Cardiac septum (tissue), 1 donor: Measurements from ENCODE around the gene NEDD4L. TPM values are rescaled to one million over a fixed set of nuclear protein-coding genes. Genes with fewer than 3 reads are reported as not detected.

Source experiments
- DNase-seq: peaks from one replicate; pipeline ENCODE4 v3.0.0-alpha.2; 2020; ENCODE audit warnings: low spot score
- intact Hi-C: fragments of 100-400 bp; cut with DNase I; formaldehyde crosslinking; loops from one replicate; pipeline ENCODE4 v1.14.0; 2022
- total RNA-seq: library from RNA; stranded (reverse); fragmentation: NEBNext Ultra II Directional; extraction: Animal tissue kit (Norgen Biotek cat#: 25700); gene quantifications from one replicate; pipeline ENCODE4 v1.2.1, GENCODE V29; 2021
- donor health status: DM: no; HTN: no; CAD: no.

Gene NEDD4L
- total RNA-seq, 1 donor from 2014 or later, result 49.3 TPM

GRCh38 chr18:58025733-58026132, 18.3 kb upstream of the NEDD4L start:
- intact Hi-C loops, result no loop called here
- no peak for DNase-seq

GRCh38 chr18:58026395-58026794, 17.6 kb upstream of the NEDD4L start:
- intact Hi-C loops, result no loop called here

GRCh38 chr18:58026857-58027256, 17.2 kb upstream of the NEDD4L start:
- intact Hi-C loops, result no loop called here
- no peak for DNase-seq

More at GRCh38 chr18:58026395-58026794, 17.6 kb upstream of the NEDD4L start:
- no peak for DNase-seq

GRCh38 chr18:58027341-58027740, 16.7 kb upstream of the NEDD4L start:
- intact Hi-C loops, result no loop called here
- DNase-seq, result no peak

- intact Hi-C loops, result no loop called here
- no peak for DNase-seq
Measured at GRCh38 chr18:58028109-58028784, 15.8 kb upstream of the NEDD4L start.

- intact Hi-C loops, result no loop called here
- no peak for DNase-seq
Measured at GRCh38 chr18:58032233-58032632, 11.8 kb upstream of the NEDD4L start.

GRCh38 chr18:58033216-58033615, 10.8 kb upstream of the NEDD4L start:
- intact Hi-C loops, result no loop called here
- DNase-seq, result no peak

GRCh38 chr18:58034370-58034769, 9.7 kb upstream of the NEDD4L start:
- intact Hi-C loops, result no loop called here

GRCh38 chr18:58037163-58037562, 6.9 kb upstream of the NEDD4L start:
- DNase-seq, result no peak
- intact Hi-C loops, result no loop called here

More at GRCh38 chr18:58034370-58034769, 9.7 kb upstream of the NEDD4L start:
- DNase-seq, result no peak

GRCh38 chr18:58038063-58038462, 6.0 kb upstream of the NEDD4L start:
- intact Hi-C loops, result no loop called here
- no peak for DNase-seq

- intact Hi-C loops, result loop anchor here (5.0 kb wide), 3 partner anchors 281 to 451 kb away; partner anchors contain the start of gene NARS1
- no peak for DNase-seq
Measured at GRCh38 chr18:58041633-58042032, 2.4 kb upstream of the NEDD4L start.

GRCh38 chr18:58042826-58043490, 1.1 kb upstream of the NEDD4L start:
- intact Hi-C loops, result loop anchor here (5.0 kb wide), 3 partner anchors 279 to 449 kb away; partner anchors contain the start of gene NARS1
- DNase-seq, result no peak

- intact Hi-C loops, result loop anchor here (2.0 to 5.0 kb wide), 4 partner anchors 72 to 448 kb away; partner anchors contain the start of gene NARS1
- no peak for DNase-seq
Measured at GRCh38 chr18:58044370-58045241, 580 bp downstream of the NEDD4L start.

- intact Hi-C loops, result loop anchor here (2.0 kb wide), 1 partner anchor 71 kb away; no protein-coding TSS in a partner anchor
- no peak for DNase-seq
Measured at GRCh38 chr18:58045242-58046092, 1.4 kb downstream of the NEDD4L start.

- no peak for DNase-seq
- intact Hi-C loops, result no loop called here
Measured at GRCh38 chr18:58046093-58046793, 2.2 kb downstream of the NEDD4L start.

GRCh38 chr18:58046794-58047555, 2.9 kb downstream of the NEDD4L start:
- intact Hi-C loops, result no loop called here
- DNase-seq, result no peak

- intact Hi-C loops, result no loop called here
- no peak for DNase-seq
Measured at GRCh38 chr18:58047556-58047882, 3.5 kb downstream of the NEDD4L start.

GRCh38 chr18:58048081-58048642, 4.1 kb downstream of the NEDD4L start:
- intact Hi-C loops, result no loop called here
- no peak for DNase-seq
